ENCODE data around the gene BLCAP. TPM values are rescaled to one million over a fixed set of nuclear protein-coding genes. Genes with fewer than 3 reads are reported as not detected.
"Not testable (repeated sequence)": the region's sequence is repeated elsewhere in the genome, so short reads cannot be mapped to it uniquely, and the experiment has no call there.

Gene BLCAP
- total and polyA plus RNA-seq, 2 of the 4 experiments (the other 2 are of a cell fraction), result 17.7 to 67.3 TPM

GRCh38 chr20:37486209-37486608 lies 41.5 kb downstream of the BLCAP start:
- H4K20me1 ChIP-seq (ENCODE audit: insufficient read depth, low read length); dilution Hi-C loops (cut with HindIII; ENCODE audit: low sequenced_read_pairs, unreplicated experiment); H2AK9ac ChIP-seq (replicated peaks; ENCODE audit: low read depth, low read length, poor library complexity); H3K4me2 ChIP-seq (ENCODE audit: low read depth, low read length); H2BK15ac ChIP-seq (ENCODE audit: low read depth, low read length); H4K5ac ChIP-seq (ENCODE audit: low read depth, low read length); in situ Hi-C loops (cut with MboI; ENCODE audit: low sequenced_read_pairs); DNase-seq; H3K9me1 ChIP-seq (ENCODE audit: insufficient read depth, low read length); POLR2A ChIA-PET (ENCODE audit: unreplicated experiment); H3K9me3 ChIP-seq (ENCODE audit: control insufficient read depth, insufficient read depth, low read length); H3K79me1 ChIP-seq (ENCODE audit: low read depth in 1 of 2, low read length in 2 of 2); H3K4ac ChIP-seq (ENCODE audit: low read depth, low read length); intact Hi-C loops (cut with micrococcal nuclease); H3K9ac ChIP-seq (ENCODE audit: low read depth, low read length); H4K91ac ChIP-seq (ENCODE audit: insufficient read depth, low read depth, low read length); H3K4me1 ChIP-seq (ENCODE audit: control insufficient read depth, insufficient read depth, low read length); H3K56ac ChIP-seq (ENCODE audit: extremely low read depth, insufficient read depth, low read length); H2AK5ac ChIP-seq (ENCODE audit: low read depth, low read length); H3K14ac ChIP-seq (replicated peaks; ENCODE audit: low read depth, low read length); H2AFZ ChIP-seq (replicated peaks; ENCODE audit: low read length, poor library complexity); H3K36me3 ChIP-seq (ENCODE audit: control insufficient read depth, insufficient read depth, low read length); H3K18ac ChIP-seq (ENCODE audit: low read depth, low read length); ATAC-seq (ENCODE audit: low read depth); H2BK120ac ChIP-seq (ENCODE audit: low read depth, low read length); H4K8ac ChIP-seq (ENCODE audit: low read depth in 2 of 2, low read length in 2 of 2); H3K4me3 ChIP-seq (ENCODE audit: insufficient read depth, low read depth, low read length); H2BK20ac ChIP-seq (ENCODE audit: low read depth, low read length); H3K23ac ChIP-seq (ENCODE audit: low read depth, low read length); BruUV-seq (replicated peaks); H3K27ac ChIP-seq (ENCODE audit: insufficient read depth, low read length); H2BK5ac ChIP-seq (ENCODE audit: low read depth, low read length, poor library complexity, severe bottlenecking): not testable (repeated sequence)
- peaks cover 21% of the 10 kb centered on the region for H3K27me3 ChIP-seq (ENCODE audit: control insufficient read depth, insufficient read depth, low read length)
- no CpG with 5 or more reads among the region's 1 CpG for WGBS, 2 experiments (ENCODE audit: extremely low coverage in 2 of 2, insufficient read length in 1 of 2)
- CTCF ChIA-PET, result interaction anchor here (0.6 to 0.7 kb wide), 2 partner anchors 13 to 33 kb away, joined by 3 read pairs; no protein-coding TSS in a partner anchor
